Activated naive CD8-positive, alpha-beta T cell treated with anti-CD3 and anti-CD28 coated beads, Interleukin-2, amount 10 ng/mL, durations not matched to agents 7 days and 5 days (primary cell): Measurements from ENCODE around the gene AQP7. TPM values are rescaled to one million over a fixed set of nuclear protein-coding genes. Genes with fewer than 3 reads are reported as not detected.
"Not testable (repeated sequence)": the region's sequence is repeated elsewhere in the genome, so short reads cannot be mapped to it uniquely, and the experiment has no call there.

Source experiments
- ATAC-seq: fragments of 150-1000 bp; cut with Tn5 transposase; one replicate; pipeline ENCODE4 v1.10.0; 2021; ENCODE audit warnings: low read depth, moderate library complexity
- POLR2A ChIA-PET: fragments of 350-600 bp; sonication (Branson Sonifier 250); formaldehyde crosslinking; loops from one replicate; lab custom pipeline; 2021; ENCODE audit warnings: antibody characterized with exemption; lab: Charles Lee
- DNase-seq: peaks from one replicate; pipeline ENCODE4 v3.0.0; 2021
- H3K27ac Mint-ChIP-seq: one replicate; pipeline ENCODE4 v1.8.0; 2022; ENCODE audit warnings: mild to moderate bottlenecking, mixed read lengths
- H3K27me3 Mint-ChIP-seq: one replicate; pipeline ENCODE4 v1.8.0; 2022; ENCODE audit warnings: mild to moderate bottlenecking, moderate library complexity, mixed read lengths
- H3K36me3 Mint-ChIP-seq: one replicate; pipeline ENCODE4 v1.8.0; 2021; ENCODE audit warnings: mild to moderate bottlenecking, mixed read lengths
- H3K4me1 Mint-ChIP-seq: one replicate; pipeline ENCODE4 v1.8.0; 2021; ENCODE audit warnings: mixed read lengths
- H3K4me3 Mint-ChIP-seq: one replicate; pipeline ENCODE4 v1.8.0; 2022; ENCODE audit warnings: mild to moderate bottlenecking, moderate library complexity, mixed read lengths
- H3K9me3 Mint-ChIP-seq: one replicate; pipeline ENCODE4 v1.8.0; 2021; ENCODE audit warnings: mixed read lengths
- total RNA-seq, 2 experiments: library from RNA; stranded (reverse); gene quantifications; one replicate each; pipeline ENCODE4 v1.2.3, GENCODE V29; 2021

Gene AQP7
- total RNA-seq, 2 experiments from 2014 or later = not detected

- DNase-seq, POLR2A ChIA-PET, ATAC-seq, H3K9me3 Mint-ChIP-seq, H3K27ac Mint-ChIP-seq, H3K4me3 Mint-ChIP-seq, H3K4me1 Mint-ChIP-seq, H3K36me3 Mint-ChIP-seq, H3K27me3 Mint-ChIP-seq: not testable (repeated sequence)
Measured at GRCh38 chr9:33383396-33383795, 19.0 kb downstream of the AQP7 start.

- H3K9me3 Mint-ChIP-seq, DNase-seq, H3K4me1 Mint-ChIP-seq, H3K36me3 Mint-ChIP-seq, H3K4me3 Mint-ChIP-seq, ATAC-seq, H3K27ac Mint-ChIP-seq, POLR2A ChIA-PET, H3K27me3 Mint-ChIP-seq: not testable (repeated sequence)
Measured at GRCh38 chr9:33382397-33382796, 20.0 kb downstream of the AQP7 start.

GRCh38 chr9:33381231-33381791, 21.1 kb downstream of the AQP7 start:
- no peaks in the 10 kb centered on the region for H3K36me3 Mint-ChIP-seq
- POLR2A ChIA-PET = no interaction called here
- DNase-seq (no peak), ATAC-seq (no peak)
- no peaks in the 10 kb centered on the region for H3K4me1 Mint-ChIP-seq
- no peaks in the 10 kb centered on the region for H3K9me3 Mint-ChIP-seq
- no peak overlapping the region for H3K4me3 Mint-ChIP-seq
- no peak overlapping the region for H3K27ac Mint-ChIP-seq
- peaks cover 2% of the 10 kb centered on the region for H3K27me3 Mint-ChIP-seq

- H3K9me3 Mint-ChIP-seq = no peaks in the 10 kb centered on the region
- H3K27me3 Mint-ChIP-seq = peaks cover 2% of the 10 kb centered on the region
- H3K27ac Mint-ChIP-seq = no peak overlapping the region
- no peaks in the 10 kb centered on the region for H3K36me3 Mint-ChIP-seq
- H3K4me3 Mint-ChIP-seq = no peak overlapping the region
- peak; percentile 6 for DNase-seq
- POLR2A ChIA-PET = interaction anchor here (0.6 kb wide), 1 partner anchor 9 kb away, joined by 7 read pairs; no protein-coding TSS in a partner anchor
- no peaks in the 10 kb centered on the region for H3K4me1 Mint-ChIP-seq
- no peak for ATAC-seq
Measured at GRCh38 chr9:33380390-33381094, 21.8 kb downstream of the AQP7 start.

GRCh38 chr9:33379666-33380389, 22.5 kb downstream of the AQP7 start:
- peak; percentile 21 for DNase-seq
- POLR2A ChIA-PET = interaction anchor here (0.6 kb wide), 1 partner anchor 10 kb away, joined by 7 read pairs; no protein-coding TSS in a partner anchor
- H3K27me3 Mint-ChIP-seq = peaks cover 2% of the 10 kb centered on the region
- no peak for ATAC-seq
- no peaks in the 10 kb centered on the region for H3K9me3 Mint-ChIP-seq
- no peaks in the 10 kb centered on the region for H3K4me1 Mint-ChIP-seq
- no peaks in the 10 kb centered on the region for H3K36me3 Mint-ChIP-seq
- no peak overlapping the region for H3K4me3 Mint-ChIP-seq
- no peak overlapping the region for H3K27ac Mint-ChIP-seq

- Mint-ChIP-seq H3K4me1 (no peaks in the 10 kb centered on the region), H3K4me3 (no peak overlapping the region), H3K9me3 (no peaks in the 10 kb centered on the region), H3K36me3 (no peaks in the 10 kb centered on the region), H3K27ac (no peak overlapping the region), H3K27me3 (peaks cover 2% of the 10 kb centered on the region)
- ATAC-seq (no peak), DNase-seq (peak; percentile 19)
- POLR2A ChIA-PET = no interaction called here
Measured at GRCh38 chr9:33378121-33378795, 24.1 kb downstream of the AQP7 start.

GRCh38 chr9:33377089-33377715, 25.2 kb downstream of the AQP7 start:
- no peaks in the 10 kb centered on the region for H3K9me3 Mint-ChIP-seq
- H3K27me3 Mint-ChIP-seq = peaks cover 2% of the 10 kb centered on the region
- peak; percentile 7 for DNase-seq
- POLR2A ChIA-PET = no interaction called here
- H3K4me1 Mint-ChIP-seq = no peaks in the 10 kb centered on the region
- no peak overlapping the region for H3K4me3 Mint-ChIP-seq
- H3K27ac Mint-ChIP-seq = peak overlapping the region; percentile 7
- ATAC-seq = no peak
- H3K36me3 Mint-ChIP-seq = no peaks in the 10 kb centered on the region

- DNase-seq = no peak
- POLR2A ChIA-PET = no interaction called here
- peak overlapping the region; percentile 5 for H3K27ac Mint-ChIP-seq
- no peaks in the 10 kb centered on the region for H3K36me3 Mint-ChIP-seq
- H3K27me3 Mint-ChIP-seq = no peaks in the 10 kb centered on the region
- H3K4me1 Mint-ChIP-seq = peaks cover 4% of the 10 kb centered on the region
- no peaks in the 10 kb centered on the region for H3K9me3 Mint-ChIP-seq
- no peak overlapping the region for H3K4me3 Mint-ChIP-seq
- ATAC-seq = no peak
Measured at GRCh38 chr9:33375841-33376321, 26.5 kb downstream of the AQP7 start.

- ATAC-seq (peak; percentile 25), DNase-seq (peak; percentile 18)
- H3K36me3 Mint-ChIP-seq = no peaks in the 10 kb centered on the region
- H3K27me3 Mint-ChIP-seq = no peaks in the 10 kb centered on the region
- POLR2A ChIA-PET = interaction anchor here (0.7 to 1.0 kb wide), 2 partner anchors 91 to 98 kb away, joined by 3 read pairs; no protein-coding TSS in a partner anchor
- H3K4me1 Mint-ChIP-seq = peaks cover 4% of the 10 kb centered on the region
- no peaks in the 10 kb centered on the region for H3K9me3 Mint-ChIP-seq
- H3K4me3 Mint-ChIP-seq = no peak overlapping the region
- H3K27ac Mint-ChIP-seq = no peak overlapping the region
Measured at GRCh38 chr9:33375238-33375840, 27.0 kb downstream of the AQP7 start.

- Mint-ChIP-seq H3K36me3 (no peaks in the 10 kb centered on the region), H3K4me1 (peaks cover 4% of the 10 kb centered on the region), H3K9me3 (no peaks in the 10 kb centered on the region), H3K27ac (no peak overlapping the region), H3K27me3 (no peaks in the 10 kb centered on the region), H3K4me3 (no peak overlapping the region)
- ATAC-seq (peak; percentile 78), DNase-seq (peak; percentile 46)
- POLR2A ChIA-PET = interaction anchor here (0.7 to 1.0 kb wide), 2 partner anchors 92 to 98 kb away, joined by 3 read pairs; no protein-coding TSS in a partner anchor
Measured at GRCh38 chr9:33374634-33375237, 27.6 kb downstream of the AQP7 start.

- Mint-ChIP-seq H3K4me1 (peaks cover 4% of the 10 kb centered on the region), H3K4me3 (no peak overlapping the region), H3K27ac (no peak overlapping the region), H3K27me3 (no peaks in the 10 kb centered on the region), H3K9me3 (no peaks in the 10 kb centered on the region), H3K36me3 (peaks cover 2% of the 10 kb centered on the region)
- DNase-seq (peak; percentile 27), ATAC-seq (no peak)
- POLR2A ChIA-PET = no interaction called here
Measured at GRCh38 chr9:33374190-33374589, 28.2 kb downstream of the AQP7 start.

- peaks cover 2% of the 10 kb centered on the region for H3K36me3 Mint-ChIP-seq
- peak; percentile 9 for DNase-seq
- H3K27me3 Mint-ChIP-seq = no peaks in the 10 kb centered on the region
- H3K4me3 Mint-ChIP-seq = no peak overlapping the region
- H3K4me1 Mint-ChIP-seq = peaks cover 4% of the 10 kb centered on the region
- no peak for ATAC-seq
- H3K27ac Mint-ChIP-seq = no peak overlapping the region
- POLR2A ChIA-PET = no interaction called here
- H3K9me3 Mint-ChIP-seq = no peaks in the 10 kb centered on the region
Measured at GRCh38 chr9:33372900-33373299, 29.5 kb downstream of the AQP7 start.
